Retinal pigment epithelial cell (primary cell): ENCODE measurements around the gene BST2.
A peak's percentile ranks its signal among the peaks of the same experiment; 100 is the strongest.

Experiments used
- DNase-seq: peaks from one replicate; pipeline ENCODE4 v3.0.0-alpha.2; 2010; ENCODE audit warnings: low read depth
- H3K4me3 ChIP-seq: 2 replicates; pipeline ENCODE4 v1.5.1; 2011; ENCODE audit warnings: mild to moderate bottlenecking, low read length, control low read depth, moderate library complexity
- CTCF ChIP-seq: conservative IDR thresholded peaks from 2 replicates; pipeline ENCODE4 v1.5.1; 2011; ENCODE audit warnings: low read depth, low read length, control low read depth, inconsistent platforms

The BST2 gene

GRCh38 chr19:17389957-17390664 lies 15.3 kb downstream of the BST2 start:
- peak; percentile 25 for TF ChIP-seq CTCF
- peak overlapping the region; percentile 55 for H3K4me3 ChIP-seq
- no peak for DNase-seq

- no peak overlapping the region for H3K4me3 ChIP-seq
- TF ChIP-seq CTCF = no peak
- no peak for DNase-seq
Measured at GRCh38 chr19:17389288-17389687, 16.1 kb downstream of the BST2 start.

- TF ChIP-seq CTCF = peak; percentile 98
- no peak overlapping the region for H3K4me3 ChIP-seq
- DNase-seq = no peak
Measured at GRCh38 chr19:17385878-17386611, 19.4 kb downstream of the BST2 start.

GRCh38 chr19:17380426-17381138 lies 24.8 kb downstream of the BST2 start:
- H3K4me3 ChIP-seq = no peak overlapping the region
- TF ChIP-seq CTCF = no peak
- no peak for DNase-seq

GRCh38 chr19:17379221-17379631 lies 26.2 kb downstream of the BST2 start:
- DNase-seq = no peak
- H3K4me3 ChIP-seq = no peak overlapping the region
- no peak for TF ChIP-seq CTCF

- TF ChIP-seq CTCF = no peak
- no peak for DNase-seq
- H3K4me3 ChIP-seq = no peak overlapping the region
Measured at GRCh38 chr19:17378271-17378670, 27.2 kb downstream of the BST2 start.
